SK-N-SH (cell line): ENCODE measurements around the gene PPP1R9B. TPM values are rescaled to one million over a fixed set of nuclear protein-coding genes. Genes with fewer than 3 reads are reported as not detected.
A peak's percentile ranks its signal among the peaks of the same experiment; 100 is the strongest.

Experiments
- CTCF ChIA-PET: fragments of 300-600, 350-600 bp; formaldehyde crosslinking; extraction: SDS; loops from one replicate; lab custom pipeline; 2021; lab: Yijun Ruan, JAX
- POLR2A ChIA-PET: fragments of 350-600 bp; sonication (Branson Sonifier 250); formaldehyde crosslinking; extraction: SDS; loops from one replicate; lab custom pipeline; 2020; ENCODE audit warnings: antibody characterized with exemption, inconsistent platforms; lab: Yijun Ruan, JAX
- DNase-seq: peaks from one replicate; pipeline ENCODE4 v3.0.0; 2012
- H2AFZ ChIP-seq: fragments of 200-600 bp; sonication (generic); 2 replicates; pipeline ENCODE4 v1.8.1; 2016; ENCODE audit warnings: antibody characterized with exemption, mild to moderate bottlenecking, low read depth
- H3F3A ChIP-seq: fragments of 200-600 bp; sonication (generic); replicated peaks from 2 replicates; pipeline ENCODE3; 2016; ENCODE audit warnings: antibody characterized with exemption, mild to moderate bottlenecking; ENCODE audit not compliant: insufficient read depth
- H3K27ac ChIP-seq, 2 experiments: fragments of 200-500 bp in 1 of 2; fragments of 200-600 bp in 1 of 2; sonication (Bioruptor generic) in 1 of 2; sonication (generic), shearing (Covaris generic) in 1 of 2; 2 replicates each; pipeline versions ENCODE4 v1.5.1 to v1.6.1; 2014 to 2016; ENCODE audit warnings: low read depth in 2 of 2, inconsistent platforms in 1 of 2, low read length in 1 of 2, mild to moderate bottlenecking in 1 of 2, mixed read lengths in 1 of 2
- H3K27me3 ChIP-seq: fragments of 200-600 bp; sonication (generic), shearing (Covaris generic); 2 replicates; pipeline ENCODE4 v1.6.1; 2016; ENCODE audit warnings: mixed run types; ENCODE audit not compliant: insufficient read depth
- H3K36me3 ChIP-seq, 2 experiments: fragments of 200-500 bp in 1 of 2; fragments of 200-600 bp in 1 of 2; sonication (Bioruptor generic) in 1 of 2; sonication (generic) in 1 of 2; replicated peaks in 1 of 2; 2 replicates each; pipeline versions ENCODE3 to v1.5.1; 2014 to 2016; ENCODE audit warnings: low read length in 1 of 2, mild to moderate bottlenecking in 1 of 2; ENCODE audit not compliant: insufficient read depth in 2 of 2, control insufficient read depth in 1 of 2
- H3K4me1 ChIP-seq, 2 experiments: fragments of 200-500 bp in 1 of 2; fragments of 200-600 bp in 1 of 2; sonication (Bioruptor generic) in 1 of 2; sonication (generic), shearing (Covaris generic) in 1 of 2; 2 replicates each; pipeline versions ENCODE4 v1.5.1 to v1.6.1; 2014 to 2016; ENCODE audit warnings: low read depth in 1 of 2, low read length in 1 of 2, mixed run types in 1 of 2; ENCODE audit not compliant: insufficient read depth in 2 of 2, control insufficient read depth in 1 of 2
- H3K4me2 ChIP-seq: fragments of 200-600 bp; sonication (generic), shearing (Covaris generic); 2 replicates; pipeline ENCODE4 v1.6.1; 2017; ENCODE audit warnings: mixed run types
- H3K4me3 ChIP-seq, 2 experiments: fragments of 200-500 bp in 1 of 2; fragments of 200-600 bp in 1 of 2; sonication (Bioruptor generic) in 1 of 2; sonication (generic), shearing (Covaris generic) in 1 of 2; 2 replicates each; pipeline versions ENCODE4 v1.5.1 to v1.8.1; 2014 to 2016; ENCODE audit warnings: low read depth in 2 of 2, inconsistent platforms in 1 of 2, low read length in 1 of 2, mild to moderate bottlenecking in 1 of 2, mixed read lengths in 1 of 2, moderate library complexity in 1 of 2
- H3K79me2 ChIP-seq: fragments of 200-600 bp; sonication (generic); 2 replicates; pipeline ENCODE4 v1.8.1; 2017; ENCODE audit warnings: mild to moderate bottlenecking; ENCODE audit not compliant: insufficient read depth
- H3K9ac ChIP-seq: fragments of 200-600 bp; sonication (generic); 2 replicates; pipeline ENCODE4 v1.6.1; 2017; ENCODE audit warnings: mixed run types
- H3K9me2 ChIP-seq: fragments of 200-600 bp; sonication (generic); 2 replicates; pipeline ENCODE4 v1.6.1; 2017; ENCODE audit warnings: mixed run types
- H3K9me3 ChIP-seq: fragments of 200-600 bp; sonication (generic); 2 replicates; pipeline ENCODE4 v1.6.1; 2017; ENCODE audit warnings: mixed run types, mild to moderate bottlenecking, moderate library complexity
- H4K20me1 ChIP-seq: fragments of 200-600 bp; sonication (generic); 2 replicates; pipeline ENCODE4 v1.6.1; 2017; ENCODE audit warnings: mild to moderate bottlenecking, mixed run types; ENCODE audit not compliant: insufficient read depth
- CHD2 ChIP-seq: fragments of 150-350 bp; IDR thresholded peaks from 2 replicates; pipeline ENCODE4 v1.6.1; 2018; ENCODE audit warnings: low read length; ENCODE audit not compliant: partially characterized antibody
- ELF1 ChIP-seq: IDR thresholded peaks from 2 replicates; pipeline ENCODE4 v1.4.0; 2012
- EP300 ChIP-seq, 2 experiments: IDR thresholded peaks; 2 replicates each; pipeline versions ENCODE4 v1.4.0 to v1.6.1; 2012; ENCODE audit warnings: borderline replicate concordance in 1 of 2, low read depth in 1 of 2, low read length in 1 of 2
- FOSL2 ChIP-seq: IDR thresholded peaks from 2 replicates; pipeline ENCODE4 v1.4.0; 2012; ENCODE audit warnings: low read depth, mild to moderate bottlenecking, moderate library complexity, borderline replicate concordance
- FOXJ3 ChIP-seq: sonication (generic); formaldehyde crosslinking; IDR thresholded peaks from 2 replicates; pipeline ENCODE4 v1.5.1; 2020; ENCODE audit warnings: mild to moderate bottlenecking, missing genetic modification reagents
- FOXM1 ChIP-seq: IDR thresholded peaks from 2 replicates; pipeline ENCODE4 v1.4.0; 2012; ENCODE audit warnings: low read depth, mild to moderate bottlenecking
- GATA2 ChIP-seq: sonication (generic); formaldehyde crosslinking; IDR thresholded peaks from 2 replicates; pipeline ENCODE4 v1.5.0; 2020; ENCODE audit warnings: mild to moderate bottlenecking, missing genetic modification reagents
- MEF2A ChIP-seq: IDR thresholded peaks from 2 replicates; pipeline ENCODE4 v1.4.0; 2012; ENCODE audit warnings: low read depth, borderline replicate concordance
- NRF1 ChIP-seq: IDR thresholded peaks from 2 replicates; pipeline ENCODE4 v1.6.1; 2012; ENCODE audit warnings: low read depth, mild to moderate bottlenecking, low read length
- RXRA ChIP-seq: IDR thresholded peaks from 2 replicates; pipeline ENCODE4 v1.4.0; 2012; ENCODE audit warnings: low read depth, mild to moderate bottlenecking, borderline replicate concordance
- SIN3A ChIP-seq: IDR thresholded peaks from 2 replicates; pipeline ENCODE4 v1.6.1; 2012; ENCODE audit warnings: low read depth, mild to moderate bottlenecking, low read length, moderate library complexity, borderline replicate concordance
- TEAD4 ChIP-seq: IDR thresholded peaks from 2 replicates; pipeline ENCODE4 v1.4.0; 2012; ENCODE audit warnings: mild to moderate bottlenecking, borderline replicate concordance; ENCODE audit not compliant: insufficient read depth
- YY1 ChIP-seq: IDR thresholded peaks from 2 replicates; pipeline ENCODE4 v1.4.0; 2012; ENCODE audit warnings: low read depth, mild to moderate bottlenecking
- WGBS: methylation state at CpG from one replicate; pipeline ENCODE4 v1.1.6; 2017; ENCODE audit warnings: low lambda C conversion rate; 5-methylcytosine and 5-hydroxymethylcytosine counted together
- polyA plus RNA-seq, 3 experiments: library from polyadenylated mRNA; depleted of rRNA; stranded (reverse); fragments of >200 nt; gene quantifications; 2 replicates each; pipeline ENCODE4 v1.2.3, GENCODE V29; 2012
- TF ChIP-seq, protein P1 (sequence below): fragments of 150-350 bp; IDR thresholded peaks from 2 replicates; pipeline ENCODE4 v1.6.1; 2017; ENCODE audit warnings: antibody characterized with exemption, low read length, low read depth, borderline replicate concordance
- TF ChIP-seq, protein P2 (sequence below): IDR thresholded peaks from 2 replicates; pipeline ENCODE4; 2012
- TF ChIP-seq, protein P3 (sequence below): IDR thresholded peaks from 2 replicates; pipeline ENCODE4 v1.6.1; 2012; ENCODE audit warnings: mild to moderate bottlenecking, low read depth, low read length, moderate library complexity

Gene PPP1R9B
- polyA plus RNA-seq, 1 of the 3 experiments (the other 2 are of a cell fraction), result 35.2 TPM

DNA sequence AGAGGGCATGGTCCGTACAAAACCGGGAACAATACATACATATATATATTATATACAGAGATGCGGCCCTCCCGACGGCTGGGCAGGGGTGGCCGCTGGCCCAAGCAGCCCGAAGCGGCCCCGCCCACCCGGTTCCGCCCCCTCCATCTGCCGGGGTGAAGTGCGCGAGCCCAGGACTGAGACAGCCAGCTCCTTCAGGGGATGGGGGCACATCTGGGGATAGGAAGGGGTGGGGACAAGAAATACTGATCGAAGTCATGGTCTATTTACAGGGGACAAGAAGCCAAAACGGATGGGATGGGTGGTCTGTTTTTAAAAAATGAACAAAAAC, 16.7 kb downstream of the PPP1R9B start:
- POLR2A ChIA-PET, result no interaction called here
- no peaks in the 10 kb centered on the region for H3K9me2 ChIP-seq
- CTCF ChIA-PET, result interaction anchor here (1.4 to 2.8 kb wide), 3 partner anchors 12 to 40 kb away, joined by 3 to 23 read pairs (median 7); no protein-coding TSS in a partner anchor
- peaks cover 29% of the 10 kb centered on the region for H3F3A ChIP-seq
- H3K27ac ChIP-seq, result peak overlapping the region; percentile 48 to 69
- no peak overlapping the region for H2AFZ ChIP-seq
- no peak for DNase-seq
- no peak overlapping the region for H3K4me3 ChIP-seq
- H3K4me2 ChIP-seq, result no peak overlapping the region
- peaks cover 20% of the 10 kb centered on the region in 2 experiments; a peak in 3 of 4 replicates for H3K4me1 ChIP-seq
- 0 out of 2 replicates have a peak, but pooled peaks cover 3% of the 10 kb centered on the region for H4K20me1 ChIP-seq
- no peaks in the 10 kb centered on the region for H3K9me3 ChIP-seq
- H3K9ac ChIP-seq, result no peak overlapping the region
- no peak for TF ChIP-seq FOXM1
- TF ChIP-seq GATA2 (CRISPR knock-in tag), result no peak
- TF ChIP-seq MEF2A, result no peak
- TF ChIP-seq, protein P1, sequence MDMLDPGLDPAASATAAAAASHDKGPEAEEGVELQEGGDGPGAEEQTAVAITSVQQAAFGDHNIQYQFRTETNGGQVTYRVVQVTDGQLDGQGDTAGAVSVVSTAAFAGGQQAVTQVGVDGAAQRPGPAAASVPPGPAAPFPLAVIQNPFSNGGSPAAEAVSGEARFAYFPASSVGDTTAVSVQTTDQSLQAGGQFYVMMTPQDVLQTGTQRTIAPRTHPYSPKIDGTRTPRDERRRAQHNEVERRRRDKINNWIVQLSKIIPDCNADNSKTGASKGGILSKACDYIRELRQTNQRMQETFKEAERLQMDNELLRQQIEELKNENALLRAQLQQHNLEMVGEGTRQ, result no peak
- TF ChIP-seq FOSL2, result no peak
- TF ChIP-seq SIN3A, result no peak
- no peak for TF ChIP-seq ELF1
- TF ChIP-seq TEAD4, result no peak
- no peak for TF ChIP-seq YY1
- TF ChIP-seq EP300 (IDR thresholded peaks at IDR 0.05; ENCODE audit: borderline replicate concordance in 1 of 2, low read depth in 1 of 2, low read length in 1 of 2), result no peak
- TF ChIP-seq, protein P2, sequence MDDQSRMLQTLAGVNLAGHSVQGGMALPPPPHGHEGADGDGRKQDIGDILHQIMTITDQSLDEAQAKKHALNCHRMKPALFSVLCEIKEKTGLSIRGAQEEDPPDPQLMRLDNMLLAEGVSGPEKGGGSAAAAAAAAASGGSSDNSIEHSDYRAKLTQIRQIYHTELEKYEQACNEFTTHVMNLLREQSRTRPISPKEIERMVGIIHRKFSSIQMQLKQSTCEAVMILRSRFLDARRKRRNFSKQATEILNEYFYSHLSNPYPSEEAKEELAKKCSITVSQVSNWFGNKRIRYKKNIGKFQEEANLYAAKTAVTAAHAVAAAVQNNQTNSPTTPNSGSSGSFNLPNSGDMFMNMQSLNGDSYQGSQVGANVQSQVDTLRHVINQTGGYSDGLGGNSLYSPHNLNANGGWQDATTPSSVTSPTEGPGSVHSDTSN, result no peak
- TF ChIP-seq NRF1, result no peak
- TF ChIP-seq RXRA, result no peak
- TF ChIP-seq CHD2, result no peak
- TF ChIP-seq FOXJ3 (CRISPR knock-in tag), result no peak
- TF ChIP-seq, protein P3, sequence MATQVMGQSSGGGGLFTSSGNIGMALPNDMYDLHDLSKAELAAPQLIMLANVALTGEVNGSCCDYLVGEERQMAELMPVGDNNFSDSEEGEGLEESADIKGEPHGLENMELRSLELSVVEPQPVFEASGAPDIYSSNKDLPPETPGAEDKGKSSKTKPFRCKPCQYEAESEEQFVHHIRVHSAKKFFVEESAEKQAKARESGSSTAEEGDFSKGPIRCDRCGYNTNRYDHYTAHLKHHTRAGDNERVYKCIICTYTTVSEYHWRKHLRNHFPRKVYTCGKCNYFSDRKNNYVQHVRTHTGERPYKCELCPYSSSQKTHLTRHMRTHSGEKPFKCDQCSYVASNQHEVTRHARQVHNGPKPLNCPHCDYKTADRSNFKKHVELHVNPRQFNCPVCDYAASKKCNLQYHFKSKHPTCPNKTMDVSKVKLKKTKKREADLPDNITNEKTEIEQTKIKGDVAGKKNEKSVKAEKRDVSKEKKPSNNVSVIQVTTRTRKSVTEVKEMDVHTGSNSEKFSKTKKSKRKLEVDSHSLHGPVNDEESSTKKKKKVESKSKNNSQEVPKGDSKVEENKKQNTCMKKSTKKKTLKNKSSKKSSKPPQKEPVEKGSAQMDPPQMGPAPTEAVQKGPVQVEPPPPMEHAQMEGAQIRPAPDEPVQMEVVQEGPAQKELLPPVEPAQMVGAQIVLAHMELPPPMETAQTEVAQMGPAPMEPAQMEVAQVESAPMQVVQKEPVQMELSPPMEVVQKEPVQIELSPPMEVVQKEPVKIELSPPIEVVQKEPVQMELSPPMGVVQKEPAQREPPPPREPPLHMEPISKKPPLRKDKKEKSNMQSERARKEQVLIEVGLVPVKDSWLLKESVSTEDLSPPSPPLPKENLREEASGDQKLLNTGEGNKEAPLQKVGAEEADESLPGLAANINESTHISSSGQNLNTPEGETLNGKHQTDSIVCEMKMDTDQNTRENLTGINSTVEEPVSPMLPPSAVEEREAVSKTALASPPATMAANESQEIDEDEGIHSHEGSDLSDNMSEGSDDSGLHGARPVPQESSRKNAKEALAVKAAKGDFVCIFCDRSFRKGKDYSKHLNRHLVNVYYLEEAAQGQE, result no peak
- H3K36me3 ChIP-seq, result peaks cover 17 to 37% of the 10 kb centered on the region in 2 experiments
- WGBS, result 84% methylated on average over 16 of the region's 16 CpGs
- no peaks in the 10 kb centered on the region for H3K27me3 ChIP-seq
- H3K79me2 ChIP-seq, result no peaks in the 10 kb centered on the region
